ENCODE measurements around the gene SLC35E2B. TPM values are rescaled to one million over a fixed set of nuclear protein-coding genes. Genes with fewer than 3 reads are reported as not detected.
"Not testable (repeated sequence)": the region's sequence is repeated elsewhere in the genome, so short reads cannot be mapped to it uniquely, and the experiment has no call there.

Gene SLC35E2B
- total RNA-seq, 2 experiments from 2014 or later = 21.9 to 25.6 TPM

GRCh38 chr1:1665815-1666251 lies 26.8 kb downstream of the SLC35E2B start:
- peaks cover 3% of the 10 kb centered on the region for H3K36me3 Mint-ChIP-seq (ENCODE audit: low read depth)
- no peak overlapping the region for H3K27ac Mint-ChIP-seq
- H3K27me3 Mint-ChIP-seq (ENCODE audit: low read depth) = no peaks in the 10 kb centered on the region
- DNase-seq = peak; percentile 31
- H3K9me3 Mint-ChIP-seq = no peaks in the 10 kb centered on the region
- intact Hi-C loops (cut with micrococcal nuclease) = no loop called here
- CTCF ChIA-PET = interaction anchor here (1.3 to 1.7 kb wide), 2 partner anchors 12 to 107 kb away, joined by 3 to 9 read pairs; no protein-coding TSS in a partner anchor
- peaks cover 3% of the 10 kb centered on the region for H3K4me1 Mint-ChIP-seq (ENCODE audit: low read depth)
- no peak overlapping the region for H3K4me3 Mint-ChIP-seq

DNA sequence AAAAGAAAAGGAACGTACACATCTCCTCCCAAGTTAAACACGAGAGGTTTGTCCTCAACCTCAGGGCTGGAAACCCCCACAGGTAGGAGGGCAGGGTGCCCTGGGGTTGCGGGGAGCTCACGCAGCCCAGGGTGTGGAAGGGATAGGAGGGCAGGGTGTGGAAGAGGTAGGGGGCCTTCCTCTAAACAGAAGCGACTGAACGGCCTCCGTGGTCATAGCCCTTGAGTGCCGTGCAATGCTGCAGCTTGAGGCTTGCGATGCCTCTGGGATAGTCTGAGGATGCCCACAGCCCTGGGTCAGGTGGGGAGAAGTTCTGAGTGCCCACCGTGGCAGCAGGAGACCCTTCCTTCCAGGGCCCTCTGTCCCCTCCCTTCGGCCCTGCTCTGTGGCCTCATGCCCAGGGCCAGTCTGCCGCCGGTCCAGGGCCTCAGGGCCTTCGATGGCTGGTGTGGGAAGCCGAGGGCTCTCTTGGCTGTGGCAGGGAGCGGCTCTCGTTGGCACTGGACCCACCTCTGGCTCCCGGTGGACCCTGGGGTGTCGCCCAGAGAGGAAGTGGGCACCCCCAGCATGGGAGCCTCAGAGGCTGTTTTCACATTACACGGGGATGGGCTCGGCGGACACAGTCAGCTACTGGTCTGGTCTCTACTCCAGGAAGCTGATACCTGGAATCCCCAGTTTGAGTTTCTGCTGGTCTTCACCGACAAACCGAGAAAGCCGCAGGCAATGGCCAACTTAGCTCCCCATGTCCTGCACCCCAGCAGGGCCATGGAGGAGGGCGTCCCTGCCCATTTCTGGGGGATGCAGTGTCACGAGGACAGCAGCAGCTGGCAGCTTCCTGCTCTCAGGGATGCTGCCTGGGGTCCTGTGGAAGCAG lies 27.4 kb downstream of the SLC35E2B start:
- H3K27me3 Mint-ChIP-seq (ENCODE audit: low read depth) = no peaks in the 10 kb centered on the region
- peaks cover 3% of the 10 kb centered on the region for H3K36me3 Mint-ChIP-seq (ENCODE audit: low read depth)
- intact Hi-C loops (cut with micrococcal nuclease) = no loop called here
- no peak overlapping the region for H3K27ac Mint-ChIP-seq
- no peaks in the 10 kb centered on the region for H3K9me3 Mint-ChIP-seq
- CTCF ChIA-PET = interaction anchor here (1.3 to 1.7 kb wide), 2 partner anchors 13 to 106 kb away, joined by 3 to 9 read pairs; no protein-coding TSS in a partner anchor
- peaks cover 3% of the 10 kb centered on the region for H3K4me1 Mint-ChIP-seq (ENCODE audit: low read depth)
- H3K4me3 Mint-ChIP-seq = no peak overlapping the region
- DNase-seq = no peak

- H3K27me3 Mint-ChIP-seq (ENCODE audit: low read depth); H3K36me3 Mint-ChIP-seq (ENCODE audit: low read depth); intact Hi-C loops (cut with micrococcal nuclease); H3K27ac Mint-ChIP-seq; H3K9me3 Mint-ChIP-seq; H3K4me3 Mint-ChIP-seq; DNase-seq; CTCF ChIA-PET; H3K4me1 Mint-ChIP-seq (ENCODE audit: low read depth): not testable (repeated sequence)
Observed at GRCh38 chr1:1664318-1664717, 28.3 kb downstream of the SLC35E2B start.

- H3K4me1 Mint-ChIP-seq (ENCODE audit: low read depth); H3K9me3 Mint-ChIP-seq; H3K36me3 Mint-ChIP-seq (ENCODE audit: low read depth); CTCF ChIA-PET; H3K27ac Mint-ChIP-seq; DNase-seq; H3K27me3 Mint-ChIP-seq (ENCODE audit: low read depth); intact Hi-C loops (cut with micrococcal nuclease); H3K4me3 Mint-ChIP-seq: not testable (repeated sequence)
Observed at GRCh38 chr1:1662830-1663560, 29.6 kb downstream of the SLC35E2B start.

DNA sequence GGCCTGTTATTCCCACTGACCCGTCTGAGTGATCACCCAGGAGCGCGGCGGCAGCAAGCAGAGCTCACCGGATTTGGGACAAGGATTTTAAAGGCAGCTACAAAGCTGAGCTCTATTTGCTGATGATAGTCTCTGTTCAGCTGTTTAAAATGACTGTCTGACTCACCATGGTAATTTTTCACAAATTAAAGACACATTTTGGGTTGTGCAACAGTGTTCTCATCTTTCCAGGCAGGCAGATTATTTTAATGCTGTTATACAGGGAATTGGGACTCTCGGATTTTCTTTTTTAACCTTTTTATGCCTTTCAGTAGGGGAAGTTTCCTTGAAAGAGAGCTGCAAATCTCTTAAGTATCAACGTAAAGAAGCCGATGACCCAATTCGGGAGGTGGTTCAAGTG lies 30.2 kb downstream of the SLC35E2B start:
- CTCF ChIA-PET; intact Hi-C loops (cut with micrococcal nuclease); H3K4me3 Mint-ChIP-seq; H3K9me3 Mint-ChIP-seq; DNase-seq; H3K27me3 Mint-ChIP-seq (ENCODE audit: low read depth); H3K4me1 Mint-ChIP-seq (ENCODE audit: low read depth); H3K27ac Mint-ChIP-seq; H3K36me3 Mint-ChIP-seq (ENCODE audit: low read depth): not testable (repeated sequence)

GRCh38 chr1:1658583-1659549 lies 33.7 kb downstream of the SLC35E2B start, which contains the start of gene CDK11B:
TSS of gene CDK11B (minus strand) at chr1:1659004. CDS start at chr1:1657485, 1,519 bp downstream.
- H3K4me1 Mint-ChIP-seq (ENCODE audit: low read depth); CTCF ChIA-PET; H3K36me3 Mint-ChIP-seq (ENCODE audit: low read depth); H3K9me3 Mint-ChIP-seq; H3K27me3 Mint-ChIP-seq (ENCODE audit: low read depth): not testable (repeated sequence)
- Mint-ChIP-seq H3K4me3 (peak within 1 kb of the TSS; percentile 90), H3K27ac (peak within 1 kb of the TSS; percentile 100)
- peak; percentile 96 for DNase-seq
- intact Hi-C loops (cut with micrococcal nuclease) = loop anchor here (1.0 to 5.0 kb wide), 3 partner anchors 44 to 85 kb away; partner anchors contain the start of genes CDK11A, MIB2 and SSU72

DNA sequence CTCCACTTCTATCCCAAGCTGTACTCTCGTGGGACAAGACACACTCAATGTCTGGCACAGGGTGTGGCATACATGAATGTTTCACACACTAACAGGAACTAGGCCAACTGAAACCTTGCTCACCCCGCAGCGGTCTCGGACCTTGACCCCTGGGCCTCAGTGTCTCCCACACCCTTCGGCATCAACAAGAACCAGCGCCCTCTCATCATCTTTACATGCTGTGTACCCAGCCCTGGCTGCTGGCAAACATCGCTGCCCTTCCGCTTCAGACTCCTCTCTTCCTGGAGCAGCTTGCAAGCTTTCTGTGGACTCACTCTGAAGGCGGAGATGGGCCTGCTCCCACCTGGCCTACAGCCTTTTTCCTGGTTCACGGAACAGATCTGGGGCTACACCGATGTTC lies 44.3 kb downstream of the SLC35E2B start:
- H3K27ac Mint-ChIP-seq; H3K4me3 Mint-ChIP-seq; H3K9me3 Mint-ChIP-seq; DNase-seq; H3K4me1 Mint-ChIP-seq (ENCODE audit: low read depth); intact Hi-C loops (cut with micrococcal nuclease); H3K27me3 Mint-ChIP-seq (ENCODE audit: low read depth): not testable (repeated sequence)
- CTCF ChIA-PET = interaction anchor here (0.6 kb wide), 1 partner anchor 408 kb away, joined by 4 read pairs; no protein-coding TSS in a partner anchor
- peaks cover 38% of the 10 kb centered on the region for H3K36me3 Mint-ChIP-seq (ENCODE audit: low read depth)

DNA sequence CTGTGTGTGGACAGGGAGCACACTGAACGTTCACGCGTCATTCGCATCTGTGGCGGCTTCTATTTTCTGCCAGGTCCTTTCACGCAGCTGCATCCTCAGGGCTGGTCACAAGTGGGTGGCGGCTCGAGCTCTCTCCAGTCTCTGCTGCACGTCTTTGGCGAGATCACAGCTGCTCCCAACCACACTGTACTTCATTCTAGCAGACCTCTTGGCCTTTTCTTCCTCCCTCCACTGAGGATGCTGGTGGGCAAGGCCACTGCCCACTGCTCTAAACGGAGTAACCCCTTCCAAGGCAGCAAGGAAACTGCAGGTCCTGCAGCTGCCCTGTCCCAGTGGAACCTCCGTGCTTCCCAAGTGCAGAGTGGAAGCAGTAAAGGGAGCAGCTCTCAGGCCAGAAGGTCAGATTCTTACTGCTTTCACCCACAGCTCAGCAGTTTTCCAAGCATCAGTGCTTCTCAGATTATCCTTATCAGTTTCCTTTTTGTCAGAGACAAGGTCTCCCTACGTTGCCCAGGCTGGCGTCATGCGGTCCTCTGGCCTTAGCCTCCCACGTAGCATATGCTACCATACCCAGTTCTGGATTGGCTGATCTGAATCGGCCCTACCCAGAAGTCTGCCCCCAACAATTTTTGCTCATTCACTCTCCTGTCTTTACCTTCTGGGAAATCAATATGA lies 44.9 kb downstream of the SLC35E2B start:
- H3K9me3 Mint-ChIP-seq; H3K4me3 Mint-ChIP-seq; H3K27ac Mint-ChIP-seq; intact Hi-C loops (cut with micrococcal nuclease); DNase-seq; H3K4me1 Mint-ChIP-seq (ENCODE audit: low read depth); H3K27me3 Mint-ChIP-seq (ENCODE audit: low read depth): not testable (repeated sequence)
- H3K36me3 Mint-ChIP-seq (ENCODE audit: low read depth) = peaks cover 37% of the 10 kb centered on the region
- CTCF ChIA-PET = interaction anchor here (0.6 kb wide), 1 partner anchor 409 kb away, joined by 4 read pairs; no protein-coding TSS in a partner anchor

GRCh38 chr1:1646326-1646725 lies 46.3 kb downstream of the SLC35E2B start:
- intact Hi-C loops (cut with micrococcal nuclease); H3K27me3 Mint-ChIP-seq (ENCODE audit: low read depth); CTCF ChIA-PET; DNase-seq; H3K4me1 Mint-ChIP-seq (ENCODE audit: low read depth); H3K9me3 Mint-ChIP-seq; H3K4me3 Mint-ChIP-seq; H3K27ac Mint-ChIP-seq: not testable (repeated sequence)
- peaks cover 27% of the 10 kb centered on the region for H3K36me3 Mint-ChIP-seq (ENCODE audit: low read depth)

- intact Hi-C loops (cut with micrococcal nuclease); H3K27me3 Mint-ChIP-seq (ENCODE audit: low read depth): not testable (repeated sequence)
Observed at GRCh38 chr1:1640711-1641461, 51.7 kb downstream of the SLC35E2B start.

DNA sequence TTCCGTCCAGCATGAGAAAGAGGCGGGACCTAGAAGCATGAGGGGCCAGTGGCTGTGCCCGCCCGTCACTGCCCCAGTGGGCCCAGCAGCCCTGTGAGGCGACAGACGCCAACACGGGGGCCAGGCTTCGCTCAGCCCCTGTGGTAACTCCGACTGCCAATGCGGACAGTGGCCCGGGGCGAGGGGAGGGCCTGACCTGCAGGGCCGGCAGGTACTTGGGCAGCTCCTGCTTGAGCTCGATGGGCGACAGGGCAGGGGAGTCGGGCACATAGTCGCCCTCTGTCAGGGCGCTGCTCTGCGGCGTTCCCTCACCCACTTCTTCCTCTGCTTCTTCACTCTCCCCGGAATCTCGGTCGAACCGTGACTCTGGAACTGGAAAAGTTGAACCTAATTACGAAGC lies 52.5 kb downstream of the SLC35E2B start:
- H3K4me3 Mint-ChIP-seq; intact Hi-C loops (cut with micrococcal nuclease); H3K36me3 Mint-ChIP-seq (ENCODE audit: low read depth); H3K27ac Mint-ChIP-seq; H3K27me3 Mint-ChIP-seq (ENCODE audit: low read depth); CTCF ChIA-PET; DNase-seq; H3K9me3 Mint-ChIP-seq; H3K4me1 Mint-ChIP-seq (ENCODE audit: low read depth): not testable (repeated sequence)

More at GRCh38 chr1:1640711-1641461, 51.7 kb downstream of the SLC35E2B start:
- CTCF ChIA-PET; H3K27ac Mint-ChIP-seq; H3K9me3 Mint-ChIP-seq; H3K4me3 Mint-ChIP-seq; DNase-seq; H3K4me1 Mint-ChIP-seq (ENCODE audit: low read depth); H3K36me3 Mint-ChIP-seq (ENCODE audit: low read depth): not testable (repeated sequence)
